Cardiac fibroblast (primary cell): ENCODE measurements around the gene FANCC.

Source experiments
- DNase-seq, 2 donors: peaks; one replicate each; pipeline versions ENCODE4 v3.0.0 to v3.0.0-alpha.2; 2010; ENCODE audit warnings: low read depth in 2 of 2
- H3K4me3 ChIP-seq, 2 donors: replicated peaks in 1 of 2; 1 replicate in 1 of 2; 2 replicates in 1 of 2; pipeline ENCODE4 v1.5.1; 2011; ENCODE audit warnings: low read depth in 2 of 2, low read length in 2 of 2, mild to moderate bottlenecking in 2 of 2, moderate library complexity in 1 of 2
- CTCF ChIP-seq: IDR thresholded peaks from one replicate; pipeline ENCODE4 v1.5.1; 2011; ENCODE audit warnings: low read depth, mild to moderate bottlenecking, low read length, inconsistent platforms

FANCC gene

DNA sequence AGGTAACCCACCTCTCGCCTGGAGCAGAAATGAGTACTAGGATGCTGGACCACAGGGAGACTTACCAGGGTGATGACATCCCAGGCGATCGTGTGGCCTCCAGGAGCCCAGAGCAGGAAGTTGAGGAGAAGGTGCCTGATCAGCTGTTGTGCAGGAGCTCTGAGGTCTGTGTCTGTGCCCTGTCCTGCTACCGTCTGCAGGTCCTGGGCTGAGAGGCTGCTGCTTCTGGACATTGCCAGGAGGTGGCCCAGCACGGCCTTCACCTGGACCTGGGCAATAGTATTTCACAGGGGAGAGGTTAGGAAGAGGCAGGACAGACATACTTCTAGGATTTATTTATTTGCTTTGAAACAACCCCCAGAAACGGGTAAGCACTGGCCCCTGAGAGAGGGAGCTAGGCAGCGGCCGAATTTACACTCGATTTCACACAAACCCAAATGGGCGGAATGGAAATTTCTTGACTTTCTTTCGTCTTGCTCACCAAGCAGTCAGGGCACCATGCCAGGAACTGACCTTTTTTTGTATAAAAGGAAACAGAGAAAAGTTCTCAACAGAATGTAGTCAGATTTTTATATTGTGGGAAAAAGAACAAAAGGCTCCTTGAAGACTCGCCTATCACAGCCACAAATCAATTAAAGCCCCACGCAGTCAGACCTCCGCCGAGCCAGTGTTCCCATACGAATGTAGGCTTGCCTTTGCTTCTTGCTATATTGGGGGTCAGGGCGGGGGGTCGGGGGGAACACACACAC, 210.3 kb downstream of the FANCC start:
- no peak for TF ChIP-seq CTCF
- no peak overlapping the region for H3K4me3 ChIP-seq
- peak; percentile 46 to 68 for DNase-seq

- no peak for TF ChIP-seq CTCF
- no peak overlapping the region for H3K4me3 ChIP-seq
- DNase-seq, result no peak
These were observed 211.8 kb downstream of the FANCC start for GRCh38 chr9:95105519-95106287.

GRCh38 chr9:95104980-95105379, 212.5 kb downstream of the FANCC start:
- no peak for DNase-seq
- no peak for TF ChIP-seq CTCF
- no peak overlapping the region for H3K4me3 ChIP-seq

DNA sequence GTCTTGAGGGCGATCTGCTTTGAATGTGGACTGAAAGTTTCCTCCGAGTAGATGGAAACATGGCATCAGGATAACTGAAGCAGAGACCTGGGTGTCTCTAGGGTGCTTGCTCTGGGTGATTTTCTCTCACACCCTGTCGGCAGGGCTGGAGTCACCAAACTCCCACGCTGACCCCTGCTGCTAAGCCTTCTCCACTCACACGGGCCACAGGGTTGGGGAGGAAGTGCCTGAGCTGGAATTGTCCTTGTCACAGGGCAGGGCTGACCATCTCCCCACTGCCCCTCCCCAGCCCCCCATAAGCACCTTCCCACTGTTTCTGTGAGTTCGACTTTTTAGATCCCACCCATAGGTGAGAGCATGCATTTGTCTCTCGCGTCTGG, 212.9 kb downstream of the FANCC start:
- no peak for DNase-seq
- no peak overlapping the region for H3K4me3 ChIP-seq
- no peak for TF ChIP-seq CTCF

- H3K4me3 ChIP-seq, result no peak overlapping the region
- TF ChIP-seq CTCF, result no peak
- DNase-seq, result no peak
These were observed 213.5 kb downstream of the FANCC start for GRCh38 chr9:95103871-95104580.

- TF ChIP-seq CTCF, result peak; percentile 26
- no peak overlapping the region for H3K4me3 ChIP-seq
These were observed 214.2 kb downstream of the FANCC start for GRCh38 chr9:95103281-95103771.

More at GRCh38 chr9:95103281-95103771, 214.2 kb downstream of the FANCC start:
- DNase-seq, result no peak
